H9 (cell line): ENCODE measurements around the gene LMX1A. TPM values are rescaled to one million over a fixed set of nuclear protein-coding genes. Genes with fewer than 3 reads are reported as not detected.

Source experiments
- DNase-seq: peaks from one replicate; pipeline ENCODE4 v3.0.0-alpha.2; 2017
- H2AFZ ChIP-seq: one replicate; pipeline ENCODE4 v1.6.1; 2013; ENCODE audit warnings: mild to moderate bottlenecking, low read length, control low read depth, moderate library complexity
- H2AK5ac ChIP-seq: 2 replicates; pipeline ENCODE4 v1.6.1; 2013; ENCODE audit warnings: low read length, control low read depth, mixed read lengths; ENCODE audit not compliant: insufficient read length
- H2BK120ac ChIP-seq: one replicate; pipeline ENCODE4 v1.6.1; 2013; ENCODE audit warnings: low read depth, mild to moderate bottlenecking, low read length, control low read depth, inconsistent platforms; ENCODE audit not compliant: poor library complexity, severe bottlenecking
- H2BK12ac ChIP-seq: 2 replicates; pipeline ENCODE4 v1.6.1; 2013; ENCODE audit warnings: low read length, control low read depth, mixed read lengths, low read depth; ENCODE audit not compliant: insufficient read length
- H2BK15ac ChIP-seq: 2 replicates; pipeline ENCODE4 v1.6.1; 2013; ENCODE audit warnings: low read depth, low read length, control low read depth
- H2BK20ac ChIP-seq: one replicate; pipeline ENCODE4 v1.6.1; 2013; ENCODE audit warnings: low read depth, mild to moderate bottlenecking, low read length, control low read depth, inconsistent platforms; ENCODE audit not compliant: poor library complexity, severe bottlenecking
- H2BK5ac ChIP-seq: 2 replicates; pipeline ENCODE4 v1.6.1; 2013; ENCODE audit warnings: low read length, control low read depth, mixed read lengths; ENCODE audit not compliant: insufficient read length
- H3K14ac ChIP-seq: 2 replicates; pipeline ENCODE4 v1.6.1; 2013; ENCODE audit warnings: low read length, control low read depth; ENCODE audit not compliant: insufficient read depth
- H3K18ac ChIP-seq: 2 replicates; pipeline ENCODE4 v1.6.1; 2013; ENCODE audit warnings: low read depth, mild to moderate bottlenecking, mixed read lengths, low read length, control low read depth; ENCODE audit not compliant: insufficient read length
- H3K23ac ChIP-seq: 2 replicates; pipeline ENCODE4 v1.6.1; 2013; ENCODE audit warnings: low read length, control low read depth, mixed read lengths, low read depth; ENCODE audit not compliant: insufficient read length
- H3K23me2 ChIP-seq: 2 replicates; pipeline ENCODE4 v1.6.1; 2013; ENCODE audit warnings: low read depth, mild to moderate bottlenecking, mixed read lengths, low read length, control low read depth; ENCODE audit not compliant: insufficient read length, poor library complexity, severe bottlenecking
- H3K27ac ChIP-seq: 2 replicates; pipeline ENCODE4 v1.5.1; 2013; ENCODE audit warnings: low read length, control low read depth, mixed read lengths, low read depth; ENCODE audit not compliant: insufficient read length
- H3K27me3 ChIP-seq: 2 replicates; pipeline ENCODE4 v1.6.1; 2013; ENCODE audit warnings: low read length, control low read depth, inconsistent platforms; ENCODE audit not compliant: insufficient read depth
- H3K4ac ChIP-seq: 2 replicates; pipeline ENCODE4 v1.6.1; 2013; ENCODE audit warnings: low read depth, mild to moderate bottlenecking, control low read depth, inconsistent platforms, low read length, moderate library complexity
- H3K4me1 ChIP-seq: 2 replicates; pipeline ENCODE4 v1.6.1; 2013; ENCODE audit warnings: low read length, control low read depth, inconsistent platforms; ENCODE audit not compliant: insufficient read depth
- H3K4me2 ChIP-seq: 2 replicates; pipeline ENCODE4 v1.6.1; 2013; ENCODE audit warnings: low read length, control low read depth, mixed read lengths; ENCODE audit not compliant: insufficient read length, insufficient read depth
- H3K56ac ChIP-seq: 2 replicates; pipeline ENCODE4 v1.6.1; 2013; ENCODE audit warnings: low read depth, mild to moderate bottlenecking, mixed read lengths, low read length, control low read depth; ENCODE audit not compliant: insufficient read length
- H3K79me1 ChIP-seq: 2 replicates; pipeline ENCODE4 v1.6.1; 2013; ENCODE audit warnings: low read depth, mild to moderate bottlenecking, moderate library complexity, low read length, control low read depth, inconsistent platforms; ENCODE audit not compliant: insufficient read depth, poor library complexity, severe bottlenecking
- H3K79me2 ChIP-seq: 2 replicates; pipeline ENCODE4 v1.6.1; 2013; ENCODE audit warnings: low read length, control low read depth, inconsistent platforms; ENCODE audit not compliant: insufficient read depth
- H3K9ac ChIP-seq: 2 replicates; pipeline ENCODE4 v1.6.1; 2013; ENCODE audit warnings: low read length, control low read depth, mixed read lengths; ENCODE audit not compliant: insufficient read length; ENCODE audit errors: extremely low read depth
- H3K9me3 ChIP-seq: one replicate; pipeline ENCODE4 v1.6.1; 2013; ENCODE audit warnings: low read depth, low read length, inconsistent platforms; ENCODE audit not compliant: control insufficient read depth
- H3T11ph ChIP-seq: one replicate; pipeline ENCODE4 v1.6.1; 2013; ENCODE audit warnings: mild to moderate bottlenecking, low read length, control low read depth, inconsistent platforms
- H4K20me1 ChIP-seq: one replicate; pipeline ENCODE4 v1.6.1; 2013; ENCODE audit not compliant: control insufficient read depth, insufficient read length, insufficient read depth
- H4K5ac ChIP-seq: 2 replicates; pipeline ENCODE4 v1.6.1; 2013; ENCODE audit warnings: low read depth, mild to moderate bottlenecking, mixed read lengths, low read length, control low read depth; ENCODE audit not compliant: insufficient read length
- H4K8ac ChIP-seq: replicated peaks from 2 replicates; pipeline ENCODE4 v1.6.1; 2013; ENCODE audit warnings: low read length, control low read depth, mixed read lengths, low read depth; ENCODE audit not compliant: insufficient read length
- H4K91ac ChIP-seq: 2 replicates; pipeline ENCODE4 v1.6.1; 2013; ENCODE audit warnings: low read depth, mild to moderate bottlenecking, moderate library complexity, mixed read lengths, low read length, control low read depth; ENCODE audit not compliant: insufficient read length
- H3K27ac Mint-ChIP-seq, 3 experiments: 2 replicates in 2 of 3; 3 replicates in 1 of 3; pipeline ENCODE4 v1.8.0; 2020 to 2021; ENCODE audit warnings: mixed read lengths in 3 of 3, mild to moderate bottlenecking in 1 of 3, moderate library complexity in 1 of 3
- H3K27me3 Mint-ChIP-seq: 2 replicates; pipeline ENCODE4 v1.8.0; 2021; ENCODE audit warnings: low read depth, mild to moderate bottlenecking, moderate library complexity, mixed read lengths
- H3K36me3 Mint-ChIP-seq, 3 experiments: 2 replicates in 2 of 3; 3 replicates in 1 of 3; pipeline ENCODE4 v1.8.0; 2020 to 2021; ENCODE audit warnings: low read depth in 3 of 3, mixed read lengths in 3 of 3; ENCODE audit not compliant: insufficient read depth in 1 of 3
- H3K4me1 Mint-ChIP-seq, 2 experiments: 2 replicates each; pipeline ENCODE4 v1.8.0; 2020; ENCODE audit warnings: mixed read lengths in 2 of 2
- H3K4me3 Mint-ChIP-seq, 2 experiments: 2 replicates in 1 of 2; 3 replicates in 1 of 2; pipeline ENCODE4 v1.8.0; 2020 to 2021; ENCODE audit warnings: mild to moderate bottlenecking in 2 of 2, mixed read lengths in 2 of 2, moderate library complexity in 1 of 2
- H3K9me3 Mint-ChIP-seq, 2 experiments: 2 replicates in 1 of 2; 3 replicates in 1 of 2; pipeline ENCODE4 v1.8.0; 2020; ENCODE audit warnings: mild to moderate bottlenecking in 2 of 2, mixed read lengths in 2 of 2, moderate library complexity in 1 of 2
- WGBS: extraction: QIAGEN DNeasy Blood & Tissue Kit; methylation state at CpG from one replicate; pipeline ENCODE4 v1.1.7; 2013; ENCODE audit warnings: missing lambda C conversion rate, low lambda C conversion rate, mixed read lengths; ENCODE audit not compliant: insufficient read length; ENCODE audit errors: extremely low coverage; 5-methylcytosine and 5-hydroxymethylcytosine counted together
- total RNA-seq: library from RNA; stranded (reverse); gene quantifications from 2 replicates; pipeline ENCODE4 v1.2.1, GENCODE V29; 2021
- TF ChIP-seq, protein P1 (sequence below): fragments of 200-600 bp; sonication (generic); conservative IDR thresholded peaks from 3 replicates; pipeline ENCODE4 v1.8.0; 2021; ENCODE audit warnings: antibody characterized with exemption, mild to moderate bottlenecking

The LMX1A gene
- total RNA-seq, 1 experiment from 2014 or later: not detected

DNA sequence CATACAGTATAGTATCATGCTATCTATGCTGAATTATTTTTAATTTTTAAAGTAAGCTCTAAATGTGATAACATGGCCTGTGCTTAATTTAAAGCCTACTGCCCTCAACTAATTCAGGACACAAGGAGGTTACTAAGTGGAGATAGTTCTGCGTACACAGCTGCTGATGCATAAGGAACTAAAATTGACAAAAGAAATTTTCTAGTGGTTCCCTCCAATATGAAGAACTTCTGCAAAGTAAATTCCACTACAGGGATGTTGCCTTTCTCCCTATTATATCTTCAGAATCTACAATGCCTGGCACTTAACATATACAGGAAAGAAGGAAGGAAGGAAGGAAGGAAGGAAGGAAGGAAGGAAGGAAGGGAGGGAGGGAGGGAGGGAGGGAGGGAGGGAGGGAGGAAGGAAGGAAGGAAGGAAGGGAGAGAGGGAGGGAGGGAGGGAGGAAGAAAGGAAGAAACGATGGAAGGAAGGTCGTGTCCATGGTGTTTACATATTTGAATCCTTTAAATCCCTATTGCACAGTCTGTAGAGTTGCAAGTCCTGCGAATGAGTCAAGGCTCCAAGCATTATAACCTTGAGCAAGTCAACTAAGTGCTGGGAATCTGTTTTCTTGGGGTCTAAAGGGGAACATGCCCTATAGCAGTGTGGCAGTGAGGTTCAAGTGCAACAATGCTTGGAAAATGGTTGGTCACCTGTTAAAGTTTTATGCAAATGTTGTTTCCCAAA is 171.2 kb downstream of the LMX1A start:
- DNase-seq: no peak
- Histone ChIP-seq H3K14ac (no peak overlapping the region), H2BK15ac (no peak overlapping the region), H3K4me1 (no peaks in the 10 kb centered on the region), H2BK12ac (no peak overlapping the region), H4K20me1 (no peaks in the 10 kb centered on the region), H3K18ac (no peak overlapping the region), H4K5ac (no peak overlapping the region), H3K4ac (no peak overlapping the region), H2BK120ac (no peak overlapping the region), H2BK5ac (no peak overlapping the region), H3T11ph (no peak overlapping the region), H2AK5ac (no peak overlapping the region), H3K79me2 (no peaks in the 10 kb centered on the region), H3K9ac (no peak overlapping the region), H2AFZ (no peak overlapping the region), H2BK20ac (peak overlapping the region; percentile 32), H3K79me1 (no peaks in the 10 kb centered on the region), H3K56ac (no peak overlapping the region), H4K8ac (no peak overlapping the region), H3K27ac (no peak overlapping the region), H3K4me2 (no peak overlapping the region), H3K23ac (no peak overlapping the region), H4K91ac (no peak overlapping the region), H3K27me3 (no peaks in the 10 kb centered on the region), H3K9me3 (no peaks in the 10 kb centered on the region), H3K23me2 (no peaks in the 10 kb centered on the region)
- WGBS: no CpG with 5 or more reads among the region's 4 CpGs
- no peak overlapping the region for H3K27ac Mint-ChIP-seq
- peaks cover 6% of the 10 kb centered on the region; the same call in 1 of the 2 replicates for H3K27me3 Mint-ChIP-seq
- peaks cover 21 to 26% of the 10 kb centered on the region in 2 experiments for H3K9me3 Mint-ChIP-seq
- no peak overlapping the region for H3K4me3 Mint-ChIP-seq
- TF ChIP-seq, protein P1, sequence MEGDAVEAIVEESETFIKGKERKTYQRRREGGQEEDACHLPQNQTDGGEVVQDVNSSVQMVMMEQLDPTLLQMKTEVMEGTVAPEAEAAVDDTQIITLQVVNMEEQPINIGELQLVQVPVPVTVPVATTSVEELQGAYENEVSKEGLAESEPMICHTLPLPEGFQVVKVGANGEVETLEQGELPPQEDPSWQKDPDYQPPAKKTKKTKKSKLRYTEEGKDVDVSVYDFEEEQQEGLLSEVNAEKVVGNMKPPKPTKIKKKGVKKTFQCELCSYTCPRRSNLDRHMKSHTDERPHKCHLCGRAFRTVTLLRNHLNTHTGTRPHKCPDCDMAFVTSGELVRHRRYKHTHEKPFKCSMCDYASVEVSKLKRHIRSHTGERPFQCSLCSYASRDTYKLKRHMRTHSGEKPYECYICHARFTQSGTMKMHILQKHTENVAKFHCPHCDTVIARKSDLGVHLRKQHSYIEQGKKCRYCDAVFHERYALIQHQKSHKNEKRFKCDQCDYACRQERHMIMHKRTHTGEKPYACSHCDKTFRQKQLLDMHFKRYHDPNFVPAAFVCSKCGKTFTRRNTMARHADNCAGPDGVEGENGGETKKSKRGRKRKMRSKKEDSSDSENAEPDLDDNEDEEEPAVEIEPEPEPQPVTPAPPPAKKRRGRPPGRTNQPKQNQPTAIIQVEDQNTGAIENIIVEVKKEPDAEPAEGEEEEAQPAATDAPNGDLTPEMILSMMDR: no peak
- peaks cover 13 to 16% (median 13%) of the 10 kb centered on the region in 3 experiments for H3K36me3 Mint-ChIP-seq
- H3K4me1 Mint-ChIP-seq: no peaks in the 10 kb centered on the region
